ENCODE measurements around the gene SLC6A11. TPM values are rescaled to one million over a fixed set of nuclear protein-coding genes. Genes with fewer than 3 reads are reported as not detected.

Gene SLC6A11
- total RNA-seq, 1 donor from 2014 or later = not detected

DNA sequence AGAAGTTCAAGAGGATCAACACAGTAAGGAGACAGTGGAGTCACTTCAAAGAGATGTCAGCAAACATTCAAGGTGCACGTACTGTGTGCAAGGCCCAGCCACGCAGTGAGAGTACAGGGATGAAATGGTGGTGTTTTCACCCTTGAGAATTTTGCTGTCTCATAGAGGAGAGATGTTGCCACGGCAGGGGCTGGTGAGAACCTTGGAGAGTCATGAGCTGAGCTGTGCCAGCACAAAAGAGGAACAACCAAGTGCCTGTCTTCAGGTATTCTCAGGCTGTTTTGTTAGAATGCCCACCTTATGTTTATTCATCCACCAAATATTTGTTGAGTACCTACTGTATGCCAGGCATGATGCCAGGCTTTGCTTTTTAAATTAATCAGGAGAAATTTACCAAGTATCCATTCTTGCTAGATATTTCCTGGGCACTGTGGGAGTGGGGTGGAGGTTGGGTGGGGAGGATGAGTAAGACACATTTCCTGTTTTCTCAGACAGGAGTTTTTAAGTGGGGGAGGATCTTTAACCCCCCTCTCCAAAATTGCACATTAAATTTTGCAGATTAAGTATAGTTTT lies 72.6 kb downstream of the SLC6A11 start:
- DNase-seq (ENCODE audit: low read depth) = no peak

- no peak for DNase-seq (ENCODE audit: low read depth)
Observed at GRCh38 chr3:10889206-10889960, 73.4 kb downstream of the SLC6A11 start.

DNA sequence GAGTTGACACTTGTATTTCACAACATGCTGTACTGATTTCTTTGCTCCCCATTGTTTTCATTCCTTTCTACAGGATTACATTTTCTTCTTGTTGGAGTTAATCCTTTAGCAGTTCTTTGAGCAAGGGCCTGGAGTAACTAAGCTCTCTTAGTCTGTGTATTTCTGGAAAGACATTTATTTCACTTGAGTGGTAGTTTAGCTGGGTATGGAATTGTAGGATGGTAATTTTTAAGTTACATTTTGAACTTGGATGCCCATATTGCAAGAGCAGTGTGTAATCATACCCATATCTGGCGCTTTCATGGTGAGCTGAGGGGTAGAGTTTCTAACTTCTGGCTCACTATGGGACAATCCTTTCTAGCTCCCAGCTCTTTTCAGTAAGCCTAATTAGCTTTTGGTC lies 74.6 kb downstream of the SLC6A11 start:
- DNase-seq (ENCODE audit: low read depth) = no peak

DNA sequence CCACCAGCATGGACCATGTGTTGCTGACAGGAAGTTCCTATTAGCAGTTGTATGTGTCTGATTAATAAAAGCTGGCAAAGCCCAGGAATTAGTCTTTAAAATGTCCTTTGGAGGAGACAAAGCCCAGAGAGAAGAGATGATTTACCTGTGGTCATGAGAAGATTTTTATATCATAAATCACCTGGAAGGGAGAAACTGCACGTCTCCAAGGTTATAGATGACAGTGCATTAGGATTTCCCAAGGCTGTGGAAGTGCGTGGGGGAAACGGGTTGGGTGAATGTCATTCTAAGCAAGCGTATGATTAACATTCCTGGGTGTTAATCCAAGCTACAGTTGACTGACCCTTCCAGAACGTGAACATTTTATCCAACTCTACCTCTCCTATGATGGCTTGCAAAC lies 76.6 kb downstream of the SLC6A11 start:
- DNase-seq (ENCODE audit: low read depth) = no peak

DNA sequence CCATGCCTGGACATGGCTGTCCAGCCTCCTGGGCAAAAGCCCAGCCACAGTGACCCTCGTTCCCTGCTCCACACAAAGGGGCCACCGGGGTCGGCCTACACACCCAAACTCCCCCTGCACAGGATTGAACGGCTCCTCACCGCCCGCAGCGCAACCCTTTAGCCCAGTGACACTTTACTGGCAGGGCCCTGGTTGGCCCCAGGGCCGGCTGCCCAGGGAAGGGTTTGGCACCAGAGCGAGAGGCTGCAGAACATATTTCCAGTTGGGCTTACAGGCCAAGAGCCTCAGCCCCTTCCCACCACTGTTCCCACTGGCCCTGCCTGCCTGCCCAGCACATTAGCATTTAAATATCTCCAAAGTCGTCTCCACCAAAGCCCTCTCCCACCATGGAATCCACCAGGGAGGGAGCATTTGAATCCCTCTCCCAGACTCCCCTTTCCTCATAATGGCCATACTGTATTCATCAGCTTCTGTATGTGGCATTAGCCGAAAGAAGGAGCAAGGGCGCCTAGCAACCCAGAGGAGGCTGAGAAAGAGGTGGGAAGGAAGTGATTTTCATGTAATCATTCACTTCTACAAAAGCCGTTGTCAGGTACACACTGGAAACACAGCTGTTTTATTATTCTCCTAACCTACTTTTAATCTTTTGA lies 85.4 kb downstream of the SLC6A11 start:
- DNase-seq (ENCODE audit: low read depth) = no peak

DNA sequence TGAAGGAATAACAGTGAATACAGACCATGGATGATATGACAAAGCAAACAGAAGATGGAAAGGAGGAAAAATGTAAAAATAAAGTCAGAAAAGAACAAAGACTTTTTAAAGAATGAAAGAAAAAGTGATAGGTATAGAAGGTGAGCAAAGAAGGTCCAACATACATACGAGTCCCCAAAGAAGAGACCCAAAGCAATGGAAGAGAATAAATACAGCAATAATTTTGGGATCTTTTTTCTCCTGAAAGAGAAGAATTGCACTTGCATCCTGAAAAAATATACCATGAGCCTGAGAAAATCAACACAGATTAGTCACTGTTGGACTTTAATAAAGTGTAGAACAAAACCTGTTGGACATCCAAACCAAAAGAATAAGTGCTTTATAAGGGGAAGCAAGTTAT lies 91.2 kb downstream of the SLC6A11 start:
- DNase-seq (ENCODE audit: low read depth) = no peak

GRCh38 chr3:10910367-10910766 lies 94.3 kb downstream of the SLC6A11 start:
- DNase-seq (ENCODE audit: low read depth) = no peak

GRCh38 chr3:10911350-10912002 lies 95.4 kb downstream of the SLC6A11 start:
- DNase-seq (ENCODE audit: low read depth) = no peak

DNA sequence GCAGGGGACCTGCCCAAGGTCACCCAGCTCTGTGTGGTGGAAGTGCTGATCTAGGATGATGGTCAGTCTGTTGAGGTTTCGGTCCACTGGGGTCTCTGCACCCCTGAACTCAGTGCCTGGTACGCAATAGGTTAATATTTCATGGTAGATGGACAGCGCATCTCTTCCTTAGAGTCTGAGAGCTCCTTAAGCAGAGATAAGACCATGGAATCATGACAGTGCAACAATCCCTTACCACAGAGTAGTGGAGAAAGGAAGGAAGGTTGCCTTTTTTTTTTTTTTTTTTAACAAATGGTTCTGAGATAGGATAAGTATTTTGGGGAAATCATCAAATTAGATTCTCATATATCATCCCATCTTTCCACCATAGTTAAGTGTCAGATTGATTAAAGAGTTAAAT lies 96.8 kb downstream of the SLC6A11 start:
- DNase-seq (ENCODE audit: low read depth) = no peak

GRCh38 chr3:10915376-10915775 lies 99.3 kb downstream of the SLC6A11 start:
- no peak for DNase-seq (ENCODE audit: low read depth)

DNA sequence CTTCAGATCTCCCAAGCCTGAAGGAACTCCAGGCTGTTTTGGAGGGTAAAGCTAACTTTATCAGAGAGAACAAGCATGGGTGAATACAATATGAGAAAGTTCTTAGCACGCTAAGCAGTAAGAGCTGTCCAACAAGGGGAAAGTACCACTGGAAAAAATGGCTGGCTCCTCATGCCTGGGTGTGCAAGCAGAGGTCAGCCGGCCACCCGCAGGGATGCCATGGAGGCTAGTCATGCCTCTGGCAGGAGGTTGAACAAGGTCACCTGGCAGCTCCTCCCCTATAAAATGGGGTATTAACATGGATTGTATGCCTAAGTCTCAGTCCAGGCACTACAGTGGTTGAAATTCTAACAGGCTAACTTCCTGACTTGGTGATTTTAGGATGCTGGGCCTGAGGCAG lies 101.1 kb downstream of the SLC6A11 start:
- DNase-seq (ENCODE audit: low read depth) = peak; percentile 46

DNA sequence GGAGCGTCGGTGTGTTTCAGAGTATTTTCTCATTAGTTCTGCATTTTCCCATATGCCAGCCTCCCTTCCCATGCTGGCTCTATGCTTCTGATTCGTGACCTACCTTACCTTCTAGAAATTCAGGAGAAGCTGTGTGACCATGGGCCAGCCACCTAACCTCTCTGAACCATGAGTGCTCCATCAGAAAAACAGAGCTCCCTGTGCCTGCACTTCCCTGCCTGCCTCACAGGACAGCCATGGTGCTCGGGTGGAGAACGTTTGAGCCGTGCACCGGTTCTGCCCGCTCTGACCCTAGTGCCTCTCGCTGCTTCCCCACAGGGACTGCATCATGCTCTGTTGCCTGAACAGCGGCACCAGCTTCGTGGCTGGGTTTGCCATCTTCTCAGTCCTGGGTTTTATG lies 102.0 kb downstream of the SLC6A11 start:
- no peak for DNase-seq (ENCODE audit: low read depth)

DNA sequence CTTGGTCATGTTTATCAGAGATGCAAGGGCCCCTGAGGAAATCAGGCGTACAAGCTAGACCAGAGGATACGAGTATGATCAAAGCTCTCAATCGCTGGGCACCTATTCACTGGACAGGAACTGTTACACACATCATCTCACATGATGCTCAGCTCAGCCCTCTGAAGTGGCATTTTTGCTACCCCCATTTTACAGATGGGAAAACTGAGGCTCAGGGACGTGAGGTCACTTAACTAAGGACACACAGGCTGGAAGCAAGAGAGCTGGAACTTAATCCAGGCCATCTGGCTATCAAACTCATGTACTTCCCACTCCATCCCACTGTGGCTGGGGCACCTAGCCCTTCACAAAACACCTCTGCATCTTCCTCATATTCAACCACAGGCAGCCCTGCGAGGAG lies 103.6 kb downstream of the SLC6A11 start:
- DNase-seq (ENCODE audit: low read depth) = no peak

DNA sequence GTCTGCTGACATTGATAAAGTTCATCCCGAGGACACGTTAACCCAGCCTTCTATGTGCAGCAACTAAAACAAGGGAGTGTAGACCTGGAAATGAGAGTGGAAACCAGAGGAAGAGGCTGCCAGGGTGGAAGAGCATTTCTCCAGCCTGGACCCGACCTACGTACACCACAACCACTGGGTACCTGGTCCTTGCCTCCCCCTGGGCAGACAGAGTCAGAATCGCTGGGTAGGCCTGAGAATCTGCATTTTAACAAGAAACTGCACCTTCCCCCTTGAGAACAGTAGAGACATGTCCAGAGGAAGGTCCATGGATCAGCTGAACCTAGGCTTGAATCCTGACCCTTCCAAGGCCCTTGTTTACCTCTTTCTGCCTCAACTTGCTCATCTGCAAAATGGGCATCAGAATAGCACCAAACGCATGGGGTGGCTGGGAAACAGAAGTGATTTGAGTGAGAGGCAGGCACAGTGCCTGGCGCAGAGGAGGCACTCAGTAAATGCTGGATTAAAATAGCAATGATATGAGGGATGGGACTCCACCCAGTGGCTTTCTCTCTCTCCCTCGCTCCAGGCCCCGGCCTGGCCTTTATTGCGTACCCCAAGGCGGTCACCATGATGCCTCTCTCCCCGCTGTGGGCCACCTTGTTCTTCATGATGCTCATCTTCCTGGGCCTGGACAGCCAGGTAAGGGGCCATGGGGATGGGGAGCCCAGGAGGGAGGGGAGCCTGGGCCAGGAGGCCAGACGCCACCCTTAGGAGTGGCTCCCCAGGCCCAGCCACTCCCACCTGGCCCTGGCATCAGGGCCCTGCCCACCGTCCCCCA lies 109.6 kb downstream of the SLC6A11 start:
- no peak for DNase-seq (ENCODE audit: low read depth)

DNA sequence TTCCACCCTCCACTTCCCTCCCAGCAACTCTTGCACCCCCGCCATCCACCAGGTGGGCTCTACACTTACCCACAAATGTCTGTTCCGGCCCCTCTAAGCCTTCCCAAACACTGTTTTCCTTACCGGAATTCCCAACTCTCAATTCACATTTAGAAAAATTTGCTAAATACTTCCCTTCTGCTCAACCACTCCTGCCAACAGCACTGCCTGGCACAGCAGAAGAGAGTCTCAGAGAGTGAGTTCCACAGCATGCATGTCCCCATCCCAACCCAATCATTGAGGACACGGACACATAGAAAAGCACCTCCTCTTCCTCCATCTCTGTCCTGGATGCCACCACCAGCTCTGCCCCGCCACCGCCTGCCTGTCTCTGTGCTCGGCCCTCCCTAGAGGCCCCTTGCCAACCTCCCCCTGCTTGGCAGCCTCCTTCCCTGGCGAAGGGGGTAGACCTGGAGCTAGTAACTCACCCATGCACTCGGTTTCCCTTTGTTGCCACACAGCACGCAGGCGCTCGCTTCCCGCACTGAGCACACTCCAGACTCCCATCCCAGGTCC lies 110.3 kb downstream of the SLC6A11 start:
- no peak for DNase-seq (ENCODE audit: low read depth)

DNA sequence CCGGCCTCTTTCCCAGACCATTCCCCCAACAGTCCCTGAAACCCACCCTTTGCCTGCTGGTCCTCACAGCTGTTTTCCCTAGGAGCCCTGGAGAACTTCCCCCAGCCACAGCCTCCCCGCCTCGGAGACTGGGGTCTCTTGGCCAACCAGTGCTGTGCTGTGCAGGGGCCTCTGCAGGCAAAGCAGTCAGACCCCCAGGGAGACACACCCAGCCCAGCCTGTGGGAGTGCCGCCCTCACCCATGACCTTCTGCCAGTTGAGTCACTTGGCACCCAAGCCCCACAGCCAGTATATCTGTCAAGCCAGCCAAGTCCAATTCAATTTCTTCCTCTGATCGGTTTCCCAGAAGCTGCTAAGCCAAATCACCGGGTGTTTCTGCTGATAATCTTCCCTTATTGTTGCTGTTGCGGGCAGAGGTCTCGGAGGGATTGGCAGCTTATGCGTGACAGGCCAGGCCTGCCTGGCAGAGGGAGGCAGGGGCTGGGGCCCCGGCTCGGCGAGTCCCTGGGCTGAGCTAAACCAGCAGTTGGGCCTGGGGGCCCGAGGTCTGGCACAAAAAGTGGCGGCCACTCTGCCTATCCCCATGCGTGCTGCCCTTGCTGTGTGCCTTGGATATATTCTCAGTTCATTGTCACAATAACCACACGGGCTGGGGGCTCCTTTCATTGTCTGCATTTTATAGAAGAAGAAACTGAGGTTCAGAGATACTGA lies 110.9 kb downstream of the SLC6A11 start:
- no peak for DNase-seq (ENCODE audit: low read depth)

DNA sequence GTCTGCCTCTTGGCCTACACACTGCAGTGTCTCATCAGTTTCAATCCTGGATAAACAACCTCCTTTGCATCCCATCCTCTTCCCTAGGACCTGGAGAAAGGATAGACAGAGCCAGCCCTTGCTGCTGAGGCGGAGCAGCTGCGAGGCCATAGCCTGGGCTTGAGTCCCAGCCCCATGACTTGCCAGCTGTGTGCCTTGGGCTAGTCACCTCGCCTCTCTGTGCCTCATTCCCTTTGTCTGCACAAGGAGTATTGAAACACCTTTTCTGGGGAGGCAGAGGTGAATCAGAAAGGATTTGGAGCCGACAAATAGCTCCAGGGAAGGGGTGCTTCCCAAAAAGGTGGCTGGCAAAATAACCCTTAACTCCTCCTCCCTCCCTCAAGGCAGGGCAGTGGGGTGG lies 111.5 kb downstream of the SLC6A11 start:
- no peak for DNase-seq (ENCODE audit: low read depth)

DNA sequence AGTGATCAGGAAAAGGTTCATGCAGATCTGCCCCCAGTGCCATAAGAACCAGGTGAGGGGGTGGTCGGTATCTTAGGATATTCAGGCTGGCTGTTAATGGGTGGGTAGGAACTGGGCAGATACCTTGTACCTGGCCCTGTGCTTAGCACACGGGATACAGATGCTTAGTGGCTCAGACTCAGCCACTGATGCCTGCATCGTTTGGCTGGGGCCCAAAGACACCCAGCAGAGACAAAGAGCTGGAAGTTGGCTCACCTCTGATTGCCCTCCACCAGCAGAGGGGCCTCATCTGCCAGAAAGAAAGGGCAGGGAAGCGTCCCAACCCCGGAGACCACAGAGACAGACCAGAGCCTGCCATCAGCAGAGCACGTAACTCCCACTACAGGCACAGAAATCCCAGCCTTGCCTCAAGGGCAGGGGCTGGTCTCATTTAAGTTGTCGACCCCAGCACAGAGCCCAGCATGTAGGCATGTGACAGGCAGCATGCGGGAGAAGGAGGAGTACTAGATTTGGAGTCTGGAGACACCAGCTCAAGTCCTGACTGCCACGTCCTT lies 112.5 kb downstream of the SLC6A11 start:
- DNase-seq (ENCODE audit: low read depth) = no peak

GRCh38 chr3:10928961-10929471 lies 113.0 kb downstream of the SLC6A11 start:
- no peak for DNase-seq (ENCODE audit: low read depth)

- DNase-seq (ENCODE audit: low read depth) = no peak
Observed at GRCh38 chr3:10929978-10930665, 114.1 kb downstream of the SLC6A11 start.

Measured in renal cortical epithelial cell (primary cell).